SK-N-MC (cell line): ENCODE data around the gene SYAP1.

ENCODE experiments used
- EZH2 ChIP-seq: fragments of 200-600 bp; sonication (generic); IDR thresholded peaks from one replicate; pipeline ENCODE4 v1.6.1; 2017; ENCODE audit warnings: antibody characterized with exemption
- FOXP2 ChIP-seq: optimal IDR thresholded peaks from 2 replicates; pipeline ENCODE3; 2011; ENCODE audit warnings: mild to moderate bottlenecking, moderate library complexity; ENCODE audit not compliant: insufficient read depth; ENCODE audit errors: extremely low read length, control extremely low read depth
- POLR2AphosphoS5 ChIP-seq: IDR thresholded peaks from 2 replicates; pipeline ENCODE4 v1.6.1; 2012; ENCODE audit warnings: mild to moderate bottlenecking, low read depth, low read length, borderline replicate concordance

DNA sequence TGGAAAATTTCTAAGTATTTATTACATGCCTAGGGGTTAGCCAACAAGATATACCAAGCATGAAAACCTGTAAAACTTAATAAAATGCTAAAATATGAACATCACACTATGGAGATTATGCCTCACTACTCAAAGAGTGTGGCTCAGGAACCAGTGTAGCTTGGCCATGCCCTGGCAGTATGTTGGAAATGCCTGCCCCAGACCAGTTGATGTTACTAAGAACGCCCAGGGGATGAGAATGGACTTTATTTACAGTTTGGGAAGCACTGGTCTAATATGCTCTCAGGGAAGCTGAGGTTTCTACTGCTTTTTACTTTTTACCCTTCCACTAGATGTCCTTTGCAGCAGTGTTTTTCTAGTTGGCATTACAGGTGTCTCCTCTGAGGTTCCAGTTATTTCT is 43.2 kb downstream of the SYAP1 start:
- TF ChIP-seq POLR2AphosphoS5, result no peak
- TF ChIP-seq EZH2, result no peak
- no peak for TF ChIP-seq FOXP2
